ENCODE results near the gene AVPI1. TPM values are rescaled to one million over a fixed set of nuclear protein-coding genes. Genes with fewer than 3 reads are reported as not detected.

The AVPI1 gene
- total RNA-seq, 4 donors from 2014 or later, result 113 to 253 (median 170) TPM

GRCh38 chr10:97635577-97635976 is 51.5 kb downstream of the AVPI1 start:
- Histone ChIP-seq H3K27ac (no peak overlapping the region), H3K4me1 (peaks cover 0 to 18% (median 3%) of the 10 kb centered on the region in 4 donors), H3K27me3 (no peaks in the 10 kb centered on the region), H3K36me3 (no peaks in the 10 kb centered on the region), H3K4me3 (no peak overlapping the region), H3K9me3 (no peaks in the 10 kb centered on the region)
- no peak for TF ChIP-seq EP300 (IDR thresholded peaks at IDR 0.05)
- DNase-seq (ENCODE audit: low spot score in 2 of 2), result no peak
- 91 to 96% methylated on average over 1 of the region's 1 CpG for WGBS, 2 donors

GRCh38 chr10:97633921-97634320 is 53.1 kb downstream of the AVPI1 start:
- Histone ChIP-seq H3K36me3 (no peaks in the 10 kb centered on the region), H3K27me3 (no peaks in the 10 kb centered on the region), H3K9me3 (no peaks in the 10 kb centered on the region), H3K4me3 (peak overlapping the region; percentile 62 to 91 (median 71)), H3K27ac (peak overlapping the region; percentile 19 to 85 (median 37)), H3K4me1 (peaks cover 0 to 18% (median 3%) of the 10 kb centered on the region in 4 donors)
- WGBS, 2 donors, result 87% methylated on average over 8 of the region's 8 CpGs
- no peak for DNase-seq (ENCODE audit: low spot score in 2 of 2)
- TF ChIP-seq CTCF (IDR thresholded peaks at IDR 0.05) (peak in 1 of 5 experiments; percentile 31), EP300 (IDR thresholded peaks at IDR 0.05) (no peak)

- Histone ChIP-seq H3K27ac (peak within 1 kb of the TSS; percentile 19 to 85 (median 37)), H3K4me1 (peaks cover 0 to 18% (median 3%) of the 10 kb centered on the region in 4 donors), H3K4me3 (peak within 1 kb of the TSS; percentile 62 to 91 (median 71)), H3K36me3 (no peaks in the 10 kb centered on the region), H3K27me3 (no peaks in the 10 kb centered on the region), H3K9me3 (no peaks in the 10 kb centered on the region)
- WGBS, 2 donors, result 3 to 5% methylated on average over 56 to 62 of the region's 62 CpGs
- peak in 1 of 5 experiments; percentile 21 for TF ChIP-seq CTCF (IDR thresholded peaks at IDR 0.05)
- peak in 1 of 2 donors; percentile 25 for TF ChIP-seq POLR2A (IDR thresholded peaks at IDR 0.05)
- peak in 1 of 2 donors; percentile 70 for TF ChIP-seq EP300 (IDR thresholded peaks at IDR 0.05)
- peak; percentile 92 to 95 for DNase-seq (ENCODE audit: low spot score in 2 of 2)
These were observed 53.8 kb downstream of the AVPI1 start, which contains the start of gene MORN4 for GRCh38 chr10:97632949-97633884. MORN4 (minus strand) TSS chr10:97633500; CDS start chr10:97619653, 13,847 bp downstream.

GRCh38 chr10:97631098-97631497 is 55.9 kb downstream of the AVPI1 start:
- Histone ChIP-seq H3K4me1 (peaks cover 0 to 18% (median 3%) of the 10 kb centered on the region in 4 donors), H3K27ac (no peak overlapping the region), H3K9me3 (no peaks in the 10 kb centered on the region), H3K27me3 (no peaks in the 10 kb centered on the region), H3K36me3 (no peaks in the 10 kb centered on the region), H3K4me3 (no peak overlapping the region)
- TF ChIP-seq CTCF (IDR thresholded peaks at IDR 0.05), result no peak
- TF ChIP-seq POLR2A (IDR thresholded peaks at IDR 0.05), result no peak
- TF ChIP-seq EP300 (IDR thresholded peaks at IDR 0.05), result no peak
- no peak for DNase-seq (ENCODE audit: low spot score in 2 of 2)

- no peaks in the 10 kb centered on the region for H3K36me3 ChIP-seq
- no peak overlapping the region for H3K4me3 ChIP-seq
- no peak overlapping the region for H3K27ac ChIP-seq
- no peaks in the 10 kb centered on the region for H3K9me3 ChIP-seq
- TF ChIP-seq EP300 (IDR thresholded peaks at IDR 0.05) (no peak), POLR2A (IDR thresholded peaks at IDR 0.05) (no peak), CTCF (IDR thresholded peaks at IDR 0.05) (no peak)
- DNase-seq (ENCODE audit: low spot score in 2 of 2), result no peak
- 95 to 97% methylated on average over 5 of the region's 5 CpGs for WGBS, 2 donors
- H3K27me3 ChIP-seq, result no peaks in the 10 kb centered on the region
- H3K4me1 ChIP-seq, result peaks cover 0 to 18% (median 3%) of the 10 kb centered on the region in 4 donors
These were observed 57.8 kb downstream of the AVPI1 start for GRCh38 chr10:97629289-97629688.

Data from tibial nerve (tissue), 4 donors.